HG03565 (cell line): Measurements from ENCODE around the gene ENPP3.

Experiments used
- ATAC-seq: cut with Tn5 transposase; IDR thresholded peaks from one replicate; pipeline ENCODE4 v1.9.1; 2021; ENCODE audit warnings: mild to moderate bottlenecking, moderate library complexity; ENCODE audit not compliant: unreplicated experiment

ENPP3 gene

GRCh38 chr6:131763749-131764148 lies 126.6 kb downstream of the ENPP3 start:
- ATAC-seq = no peak

GRCh38 chr6:131764350-131764749 lies 127.2 kb downstream of the ENPP3 start:
- no peak for ATAC-seq

GRCh38 chr6:131765081-131765803 lies 128.1 kb downstream of the ENPP3 start:
- ATAC-seq = no peak

GRCh38 chr6:131765804-131766135 lies 128.7 kb downstream of the ENPP3 start:
- ATAC-seq = no peak

GRCh38 chr6:131766631-131767030 lies 129.5 kb downstream of the ENPP3 start:
- ATAC-seq = no peak

GRCh38 chr6:131768964-131769363 lies 131.9 kb downstream of the ENPP3 start:
- ATAC-seq = no peak

GRCh38 chr6:131769385-131770141 lies 132.5 kb downstream of the ENPP3 start:
- no peak for ATAC-seq

- no peak for ATAC-seq
These were observed 133.7 kb downstream of the ENPP3 start for GRCh38 chr6:131770776-131771175.

- ATAC-seq = no peak
These were observed 136.3 kb downstream of the ENPP3 start for GRCh38 chr6:131773284-131773950.

GRCh38 chr6:131775886-131776285 lies 138.8 kb downstream of the ENPP3 start:
- ATAC-seq = no peak

- ATAC-seq = no peak
These were observed 139.9 kb downstream of the ENPP3 start for GRCh38 chr6:131776985-131777384.

- ATAC-seq = no peak
These were observed 141.1 kb downstream of the ENPP3 start for GRCh38 chr6:131778169-131778568.

GRCh38 chr6:131779304-131779703 lies 142.2 kb downstream of the ENPP3 start:
- ATAC-seq = no peak

- no peak for ATAC-seq
These were observed 143.5 kb downstream of the ENPP3 start for GRCh38 chr6:131780600-131780999.

GRCh38 chr6:131781687-131782086 lies 144.6 kb downstream of the ENPP3 start:
- no peak for ATAC-seq

GRCh38 chr6:131782764-131783163 lies 145.7 kb downstream of the ENPP3 start:
- ATAC-seq = no peak

- ATAC-seq = no peak
These were observed 147.5 kb downstream of the ENPP3 start for GRCh38 chr6:131784561-131784960.

- no peak for ATAC-seq
These were observed 150.0 kb downstream of the ENPP3 start for GRCh38 chr6:131787079-131787478.

- ATAC-seq = no peak
These were observed 150.9 kb downstream of the ENPP3 start for GRCh38 chr6:131787766-131788712.

- ATAC-seq = no peak
These were observed 152.1 kb downstream of the ENPP3 start for GRCh38 chr6:131789219-131789618.

- no peak for ATAC-seq
These were observed 154.4 kb downstream of the ENPP3 start for GRCh38 chr6:131791476-131791875.
